ENCODE measurements around the gene USB1. TPM values are rescaled to one million over a fixed set of nuclear protein-coding genes. Genes with fewer than 3 reads are reported as not detected.
A peak's percentile ranks its signal among the peaks of the same experiment; 100 is the strongest.

USB1 gene
- total and polyA plus RNA-seq, 11 donors = 20.3 to 61.9 (median 34.4) TPM

DNA sequence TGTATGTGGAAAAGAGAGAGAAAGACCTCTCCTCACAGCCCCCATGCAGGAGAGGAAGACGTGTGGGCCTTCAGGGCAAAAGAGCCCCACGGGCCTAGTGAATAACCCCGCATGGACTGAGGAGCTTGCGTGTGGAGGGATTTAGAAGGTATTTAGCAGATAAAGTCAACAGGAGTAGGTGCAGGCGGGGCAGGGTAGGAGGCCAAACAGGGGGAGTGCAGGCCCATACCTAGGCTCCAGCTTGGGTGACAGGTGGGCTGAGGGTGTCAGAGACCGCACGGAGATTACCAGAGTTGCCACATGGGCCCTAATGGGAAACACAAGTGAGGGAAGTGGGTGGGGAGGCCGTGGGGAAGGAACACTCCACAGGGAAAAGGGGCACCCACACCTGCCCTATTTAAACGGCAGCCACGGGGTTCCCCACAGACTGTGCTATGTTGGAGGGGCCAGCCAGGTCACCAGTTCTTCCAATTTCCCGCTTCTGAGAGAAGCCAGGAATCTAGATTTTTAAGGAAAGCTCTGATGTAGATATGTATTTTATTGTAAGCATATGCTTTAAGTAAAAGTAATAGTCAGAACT is 22.1 kb upstream of the USB1 start:
- WGBS, 4 donors = 85 to 90% (median 89%) methylated on average over 11 of the region's 11 CpGs
- DNase-seq (peak in 2 of 5 donors; percentile 9 to 16), ATAC-seq (no peak)
- Histone ChIP-seq H3K4me1 (peaks cover 0 to 13% (median 0%) of the 10 kb centered on the region in 12 donors), H3K4me3 (no peak overlapping the region), H3K9me3 (no peaks in the 10 kb centered on the region), H3K36me3 (no peaks in the 10 kb centered on the region), H3K27me3 (peaks cover 0 to 7% (median 0%) of the 10 kb centered on the region in 9 donors), H3K27ac (no peak overlapping the region)
- TF ChIP-seq, protein P1, sequence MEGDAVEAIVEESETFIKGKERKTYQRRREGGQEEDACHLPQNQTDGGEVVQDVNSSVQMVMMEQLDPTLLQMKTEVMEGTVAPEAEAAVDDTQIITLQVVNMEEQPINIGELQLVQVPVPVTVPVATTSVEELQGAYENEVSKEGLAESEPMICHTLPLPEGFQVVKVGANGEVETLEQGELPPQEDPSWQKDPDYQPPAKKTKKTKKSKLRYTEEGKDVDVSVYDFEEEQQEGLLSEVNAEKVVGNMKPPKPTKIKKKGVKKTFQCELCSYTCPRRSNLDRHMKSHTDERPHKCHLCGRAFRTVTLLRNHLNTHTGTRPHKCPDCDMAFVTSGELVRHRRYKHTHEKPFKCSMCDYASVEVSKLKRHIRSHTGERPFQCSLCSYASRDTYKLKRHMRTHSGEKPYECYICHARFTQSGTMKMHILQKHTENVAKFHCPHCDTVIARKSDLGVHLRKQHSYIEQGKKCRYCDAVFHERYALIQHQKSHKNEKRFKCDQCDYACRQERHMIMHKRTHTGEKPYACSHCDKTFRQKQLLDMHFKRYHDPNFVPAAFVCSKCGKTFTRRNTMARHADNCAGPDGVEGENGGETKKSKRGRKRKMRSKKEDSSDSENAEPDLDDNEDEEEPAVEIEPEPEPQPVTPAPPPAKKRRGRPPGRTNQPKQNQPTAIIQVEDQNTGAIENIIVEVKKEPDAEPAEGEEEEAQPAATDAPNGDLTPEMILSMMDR (IDR thresholded peaks at IDR 0.05) = no peak
- TF ChIP-seq POLR2A (IDR thresholded peaks at IDR 0.05) = no peak
- intact Hi-C loops (cut with DNase I) = no loop called here

DNA sequence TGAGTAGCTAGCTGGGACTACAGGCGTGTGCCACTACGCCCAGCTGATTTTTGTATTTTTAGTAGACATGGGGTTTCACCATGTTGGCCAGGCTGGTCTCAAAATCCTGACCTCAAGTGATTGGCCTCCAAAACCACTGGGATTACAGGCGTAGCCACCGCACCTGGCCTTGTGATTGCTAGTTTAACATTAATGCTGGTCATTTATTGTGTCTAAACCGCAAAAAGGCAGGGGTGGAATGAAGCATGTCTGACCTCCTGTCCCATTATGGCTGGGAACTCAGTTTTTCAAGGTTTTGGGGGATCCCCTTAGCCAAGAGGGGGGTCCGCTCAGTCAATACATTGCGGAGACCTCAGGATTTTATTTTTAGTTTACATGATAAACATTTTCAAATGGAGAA is 19.6 kb upstream of the USB1 start:
- no peak overlapping the region for H3K27ac ChIP-seq
- H3K9me3 ChIP-seq = no peaks in the 10 kb centered on the region
- 86 to 95% (median 93%) methylated on average over 7 of the region's 7 CpGs for WGBS, 4 donors
- H3K27me3 ChIP-seq = peaks cover 0 to 12% (median 0%) of the 10 kb centered on the region in 9 donors
- TF ChIP-seq, protein P1 (IDR thresholded peaks at IDR 0.05) = no peak
- no peak for TF ChIP-seq POLR2A (IDR thresholded peaks at IDR 0.05)
- no peak overlapping the region for H3K4me3 ChIP-seq
- no peaks in the 10 kb centered on the region for H3K36me3 ChIP-seq
- peaks cover 0 to 18% (median 10%) of the 10 kb centered on the region in 12 donors for H3K4me1 ChIP-seq
- intact Hi-C loops (cut with DNase I) = loop anchor here in 1 of 10 donors (10.0 kb wide), 1 partner anchor 397 kb away; no protein-coding TSS in a partner anchor
- ATAC-seq = no peak
- peak in 1 of 5 donors; percentile 14 for DNase-seq

DNA sequence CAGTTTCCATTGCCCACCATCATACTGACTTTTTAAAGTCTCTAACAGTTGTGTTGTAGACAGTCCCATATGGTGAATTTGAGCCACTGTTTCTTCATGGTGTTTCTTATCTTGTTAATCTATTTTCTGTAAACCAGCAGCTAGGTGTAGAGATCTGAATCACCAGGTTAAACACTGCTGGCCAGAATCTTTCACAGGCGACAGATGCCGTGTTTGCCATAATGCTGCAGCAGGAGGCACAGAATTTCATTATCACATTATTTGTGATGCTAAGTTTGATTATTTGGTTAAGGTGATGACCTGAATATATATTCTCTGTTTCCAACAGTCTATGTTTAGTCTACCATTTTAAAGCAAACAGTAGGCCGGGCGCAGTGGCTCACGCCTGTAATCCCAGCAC is 18.8 kb upstream of the USB1 start:
- ATAC-seq = no peak
- Histone ChIP-seq H3K9me3 (no peaks in the 10 kb centered on the region), H3K27me3 (peaks cover 0 to 12% (median 0%) of the 10 kb centered on the region in 9 donors), H3K36me3 (no peaks in the 10 kb centered on the region), H3K4me3 (no peak overlapping the region), H3K4me1 (peaks cover 0 to 16% (median 10%) of the 10 kb centered on the region in 12 donors), H3K27ac (no peak overlapping the region)
- DNase-seq = peak in 1 of 5 donors; percentile 16
- TF ChIP-seq, protein P1 (IDR thresholded peaks at IDR 0.05) = no peak
- no peak for TF ChIP-seq POLR2A (IDR thresholded peaks at IDR 0.05)
- intact Hi-C loops (cut with DNase I) = loop anchor here in 1 of 10 donors (10.0 kb wide), 1 partner anchor 398 kb away; no protein-coding TSS in a partner anchor
- 79 to 89% (median 82%) methylated on average over 5 of the region's 5 CpGs for WGBS, 4 donors

GRCh38 chr16:57984443-57985203 is 16.6 kb upstream of the USB1 start:
- Histone ChIP-seq H3K27me3 (peaks cover 0 to 12% (median 0%) of the 10 kb centered on the region in 9 donors), H3K36me3 (no peaks in the 10 kb centered on the region), H3K9me3 (no peaks in the 10 kb centered on the region), H3K4me3 (peak overlapping the region; percentile 34 to 67 (median 58)), H3K4me1 (peaks cover 0 to 22% (median 10%) of the 10 kb centered on the region in 12 donors), H3K27ac (peak overlapping the region in 1 of 12 donors; percentile 47)
- no peak for TF ChIP-seq POLR2A (IDR thresholded peaks at IDR 0.05)
- TF ChIP-seq, protein P1 (IDR thresholded peaks at IDR 0.05) = no peak
- WGBS, 4 donors = 9 to 15% (median 12%) methylated on average over 52 to 64 of the region's 64 CpGs
- ATAC-seq = peak; percentile 59 to 91 (median 89)
- intact Hi-C loops (cut with DNase I) = loop anchor here in 1 of 10 donors (10.0 kb wide), 1 partner anchor 400 kb away; no protein-coding TSS in a partner anchor
- DNase-seq = peak; percentile 79 to 95 (median 87)

All from heart left ventricle (tissue), 16 donors.